H1 (cell line): ENCODE results near the gene DPP8. TPM values are rescaled to one million over a fixed set of nuclear protein-coding genes. Genes with fewer than 3 reads are reported as not detected.
A peak's percentile ranks its signal among the peaks of the same experiment; 100 is the strongest.

ENCODE experiments used
- CBX5 ChIP-seq: fragments of 300-800, 300-1000 bp; sonication (generic); IDR thresholded peaks from 2 replicates; pipeline ENCODE4 v1.7.1; 2016; ENCODE audit warnings: antibody characterized with exemption, low read length, low read depth
- CBX8 ChIP-seq: fragments of 300-800, 300-1000 bp; sonication (generic); IDR thresholded peaks from 2 replicates; pipeline ENCODE4 v1.7.1; 2016; ENCODE audit warnings: low read depth, low read length, borderline replicate concordance
- CTBP2 ChIP-seq: IDR thresholded peaks from 2 replicates; pipeline ENCODE4 v1.7.0; 2011; ENCODE audit warnings: borderline replicate concordance, mild to moderate bottlenecking, moderate library complexity, mixed read lengths, low read length; ENCODE audit not compliant: insufficient read depth, insufficient read length
- EP300 ChIP-seq, 2 experiments: IDR thresholded peaks; 1 replicate in 1 of 2; 2 replicates in 1 of 2; pipeline ENCODE4 v1.6.1; 2011 to 2012; ENCODE audit warnings: low read depth in 2 of 2, low read length in 2 of 2, mild to moderate bottlenecking in 2 of 2, borderline replicate concordance in 1 of 2, inconsistent platforms in 1 of 2, moderate library complexity in 1 of 2
- FOSL1 ChIP-seq: IDR thresholded peaks from 2 replicates; pipeline ENCODE4 v1.6.1; 2011; ENCODE audit warnings: mild to moderate bottlenecking, low read depth, low read length, moderate library complexity; ENCODE audit not compliant: insufficient read depth
- HDAC2 ChIP-seq, 2 experiments: fragments of 300-600 bp in 1 of 2; sonication (generic) in 1 of 2; IDR thresholded peaks; 2 replicates each; pipeline ENCODE4 v1.6.1; 2011 to 2012; ENCODE audit warnings: low read depth in 2 of 2, low read length in 2 of 2, mild to moderate bottlenecking in 2 of 2, moderate library complexity in 2 of 2, borderline replicate concordance in 1 of 2, inconsistent platforms in 1 of 2
- KDM4A ChIP-seq: IDR thresholded peaks from one replicate; pipeline ENCODE4 v1.7.1; 2012; ENCODE audit warnings: low read depth, mild to moderate bottlenecking, moderate library complexity, low read length, inconsistent platforms; ENCODE audit not compliant: severe bottlenecking
- MAFK ChIP-seq: IDR thresholded peaks from 2 replicates; pipeline ENCODE4 v1.6.1; 2012; ENCODE audit warnings: low read depth, mild to moderate bottlenecking, improper control_type of control experiment, low read length
- NANOG ChIP-seq: IDR thresholded peaks from 2 replicates; pipeline ENCODE4 v1.6.1; 2011; ENCODE audit warnings: low read length, low read depth, mild to moderate bottlenecking, inconsistent platforms; ENCODE audit not compliant: insufficient read depth, poor library complexity, severe bottlenecking
- NRF1 ChIP-seq: IDR thresholded peaks from 2 replicates; pipeline ENCODE4 v1.6.1; 2011; ENCODE audit warnings: mild to moderate bottlenecking, low read depth, low read length, improper control_type of control experiment
- POLR2AphosphoS5 ChIP-seq: IDR thresholded peaks from 2 replicates; pipeline ENCODE4 v1.6.1; 2011; ENCODE audit warnings: low read depth, low read length
- SIRT6 ChIP-seq: IDR thresholded peaks from one replicate; pipeline ENCODE4 v1.7.1; 2012; ENCODE audit warnings: low read length, inconsistent platforms
- SP1 ChIP-seq: IDR thresholded peaks from 2 replicates; pipeline ENCODE4 v1.6.1; 2011; ENCODE audit warnings: low read depth, low read length
- SP4 ChIP-seq: IDR thresholded peaks from 2 replicates; pipeline ENCODE4 v1.6.1; 2012; ENCODE audit warnings: low read length, inconsistent platforms
- ZNF274 ChIP-seq: IDR thresholded peaks from 2 replicates; pipeline ENCODE4 v1.7.0; 2012; ENCODE audit warnings: low read length, borderline replicate concordance; ENCODE audit errors: extremely low read depth
- polyA plus RNA-seq, 7 experiments: library from polyadenylated mRNA; depleted of rRNA in 3 of 7; stranded (reverse) in 5 of 7; unstranded in 2 of 7; fragments of >200 nt in 5 of 7; fragments of 200-250 nt in 2 of 7; gene quantifications; 1 replicate in 5 of 7; 2 replicates in 1 of 7; 4 replicates in 1 of 7; pipeline versions ENCODE4 v1.2.1 to v1.2.3, GENCODE V29; 2011 to 2013; ENCODE audit warnings: missing spikeins in 2 of 7, mixed read lengths in 2 of 7
- total RNA-seq: library from RNA; stranded (reverse); fragmentation: NEBNext Ultra II Directional; extraction: Animal tissue kit (Norgen Biotek cat#: 25700); gene quantifications from 2 replicates; pipeline ENCODE4 v1.2.1, GENCODE V29; 2021
- TF ChIP-seq, protein P1 (sequence below): IDR thresholded peaks from 2 replicates; pipeline ENCODE4 v1.6.1; 2012; ENCODE audit warnings: low read length, inconsistent platforms
- TF ChIP-seq, protein P2 (sequence below), 3 experiments: IDR thresholded peaks; 1 replicate in 2 of 3; 2 replicates in 1 of 3; pipeline versions ENCODE4 v1.5.1 to v1.6.1; 2011; ENCODE audit warnings: low read length in 3 of 3, mild to moderate bottlenecking in 3 of 3, inconsistent platforms in 2 of 3, low read depth in 1 of 3, moderate library complexity in 1 of 3; ENCODE audit not compliant: insufficient read depth in 1 of 3; ENCODE audit errors: control extremely low read depth in 1 of 3

Gene DPP8
- total and polyA plus RNA-seq, 2 of the 8 experiments (the other 6 are each of a cell fraction or from before 2014, with no cell fraction given) = 9.9 to 26.0 TPM

DNA sequence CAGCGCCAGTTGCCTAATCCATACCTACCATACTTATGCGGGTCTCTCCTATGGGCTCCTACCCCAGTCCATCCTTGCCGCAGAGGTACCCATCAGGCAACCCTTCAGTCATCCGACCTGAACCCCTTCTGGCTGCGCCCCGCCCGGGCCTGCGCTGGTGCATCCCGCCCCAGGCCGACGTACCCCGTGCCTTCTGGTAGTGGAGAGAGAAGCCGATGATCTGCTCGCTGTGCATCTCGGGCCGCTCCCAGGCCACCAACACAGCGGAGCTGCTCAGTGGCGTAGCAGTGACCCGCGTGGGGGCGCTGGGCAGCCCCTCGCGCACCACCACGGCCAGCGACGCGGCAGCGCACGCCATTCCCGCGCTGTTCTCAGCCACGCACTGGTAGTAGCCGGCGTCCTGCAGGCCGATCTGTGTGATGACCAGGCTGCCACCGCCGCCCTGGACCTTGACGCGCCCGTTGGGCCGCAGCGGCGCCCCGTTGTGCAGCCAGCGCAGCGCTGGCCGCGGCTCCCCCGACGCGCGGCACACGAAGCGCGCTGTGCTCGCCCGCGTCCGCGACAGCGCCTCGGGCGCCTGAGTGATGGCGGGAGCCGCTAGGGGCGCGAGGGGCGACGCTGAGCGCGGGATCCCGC is 121.8 kb downstream of the DPP8 start (continued):
- TF ChIP-seq ZNF274 = no peak
- no peak for TF ChIP-seq CBX8
- no peak for TF ChIP-seq HDAC2 (IDR thresholded peaks at IDR 0.05; ENCODE audit: borderline replicate concordance in 1 of 2, low read depth in 2 of 2, low read length in 2 of 2)
- TF ChIP-seq, protein P1, sequence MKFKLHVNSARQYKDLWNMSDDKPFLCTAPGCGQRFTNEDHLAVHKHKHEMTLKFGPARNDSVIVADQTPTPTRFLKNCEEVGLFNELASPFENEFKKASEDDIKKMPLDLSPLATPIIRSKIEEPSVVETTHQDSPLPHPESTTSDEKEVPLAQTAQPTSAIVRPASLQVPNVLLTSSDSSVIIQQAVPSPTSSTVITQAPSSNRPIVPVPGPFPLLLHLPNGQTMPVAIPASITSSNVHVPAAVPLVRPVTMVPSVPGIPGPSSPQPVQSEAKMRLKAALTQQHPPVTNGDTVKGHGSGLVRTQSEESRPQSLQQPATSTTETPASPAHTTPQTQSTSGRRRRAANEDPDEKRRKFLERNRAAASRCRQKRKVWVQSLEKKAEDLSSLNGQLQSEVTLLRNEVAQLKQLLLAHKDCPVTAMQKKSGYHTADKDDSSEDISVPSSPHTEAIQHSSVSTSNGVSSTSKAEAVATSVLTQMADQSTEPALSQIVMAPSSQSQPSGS = no peak
- TF ChIP-seq SIRT6 = no peak
- TF ChIP-seq NRF1 = no peak
- TF ChIP-seq POLR2AphosphoS5 = no peak
- TF ChIP-seq MAFK = no peak
- 0 out of 2 replicates have a peak, but pooled peaks have one; percentile 42 for TF ChIP-seq SP4
- TF ChIP-seq EP300 (IDR thresholded peaks at IDR 0.05; ENCODE audit: borderline replicate concordance in 1 of 2, low read depth in 2 of 2, low read length in 2 of 2) = no peak
- no peak for TF ChIP-seq FOSL1
- TF ChIP-seq CBX5 = no peak
- no peak for TF ChIP-seq CTBP2
- TF ChIP-seq, protein P2, sequence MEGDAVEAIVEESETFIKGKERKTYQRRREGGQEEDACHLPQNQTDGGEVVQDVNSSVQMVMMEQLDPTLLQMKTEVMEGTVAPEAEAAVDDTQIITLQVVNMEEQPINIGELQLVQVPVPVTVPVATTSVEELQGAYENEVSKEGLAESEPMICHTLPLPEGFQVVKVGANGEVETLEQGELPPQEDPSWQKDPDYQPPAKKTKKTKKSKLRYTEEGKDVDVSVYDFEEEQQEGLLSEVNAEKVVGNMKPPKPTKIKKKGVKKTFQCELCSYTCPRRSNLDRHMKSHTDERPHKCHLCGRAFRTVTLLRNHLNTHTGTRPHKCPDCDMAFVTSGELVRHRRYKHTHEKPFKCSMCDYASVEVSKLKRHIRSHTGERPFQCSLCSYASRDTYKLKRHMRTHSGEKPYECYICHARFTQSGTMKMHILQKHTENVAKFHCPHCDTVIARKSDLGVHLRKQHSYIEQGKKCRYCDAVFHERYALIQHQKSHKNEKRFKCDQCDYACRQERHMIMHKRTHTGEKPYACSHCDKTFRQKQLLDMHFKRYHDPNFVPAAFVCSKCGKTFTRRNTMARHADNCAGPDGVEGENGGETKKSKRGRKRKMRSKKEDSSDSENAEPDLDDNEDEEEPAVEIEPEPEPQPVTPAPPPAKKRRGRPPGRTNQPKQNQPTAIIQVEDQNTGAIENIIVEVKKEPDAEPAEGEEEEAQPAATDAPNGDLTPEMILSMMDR (IDR thresholded peaks at IDR 0.05; ENCODE audit: control extremely low read depth in 1 of 3, insufficient read depth in 1 of 3, low read depth in 1 of 3, low read length in 3 of 3) = peak in 1 of 3 experiments; percentile 37; a peak in 1 of 4 replicates
- TF ChIP-seq SP1 = no peak
- TF ChIP-seq NANOG = no peak
- TF ChIP-seq KDM4A = peak; percentile 56
